Epithelial cell of prostate (primary cell): ENCODE data around the gene YIF1A.
"Not testable (repeated sequence)": the region's sequence is repeated elsewhere in the genome, so short reads cannot be mapped to it uniquely, and the experiment has no call there.

Experiments used
- DNase-seq: peaks from one replicate; pipeline ENCODE4 v3.0.0-alpha.2; 2011; ENCODE audit warnings: low read depth, low spot score
- H3K27ac ChIP-seq: fragments of 450-650 bp; 2 replicates; pipeline ENCODE4 v1.5.1; 2017; ENCODE audit warnings: mild to moderate bottlenecking

The YIF1A gene

GRCh38 chr11:66289548-66290329 is 796 bp upstream of the YIF1A start:
- peak; percentile 18 for DNase-seq
- H3K27ac ChIP-seq, result peak overlapping the region; percentile 77

GRCh38 chr11:66287889-66288670 is 863 bp downstream of the YIF1A start:
- no peak for DNase-seq
- peak overlapping the region; percentile 77 for H3K27ac ChIP-seq

GRCh38 chr11:66287211-66287888 is 1.6 kb downstream of the YIF1A start:
- no peak for DNase-seq
- H3K27ac ChIP-seq, result no peak overlapping the region

GRCh38 chr11:66286699-66287098 is 2.2 kb downstream of the YIF1A start:
- H3K27ac ChIP-seq, result no peak overlapping the region
- DNase-seq, result no peak

- H3K27ac ChIP-seq, result no peak overlapping the region
- DNase-seq, result no peak
Measured at GRCh38 chr11:66285250-66285947, 3.5 kb downstream of the YIF1A start.

GRCh38 chr11:66284526-66285078 is 4.3 kb downstream of the YIF1A start:
- no peak overlapping the region for H3K27ac ChIP-seq
- DNase-seq, result no peak

- no peak for DNase-seq
- H3K27ac ChIP-seq, result no peak overlapping the region
Measured at GRCh38 chr11:66283461-66284105, 5.4 kb downstream of the YIF1A start.

- no peak overlapping the region for H3K27ac ChIP-seq
- DNase-seq, result peak; percentile 76
Measured at GRCh38 chr11:66282468-66283455, 6.2 kb downstream of the YIF1A start.

GRCh38 chr11:66281776-66282467 is 7.0 kb downstream of the YIF1A start:
- no peak overlapping the region for H3K27ac ChIP-seq
- no peak for DNase-seq

GRCh38 chr11:66281001-66281400 is 7.9 kb downstream of the YIF1A start:
- no peak for DNase-seq
- no peak overlapping the region for H3K27ac ChIP-seq

GRCh38 chr11:66280428-66280827 is 8.5 kb downstream of the YIF1A start:
- no peak for DNase-seq
- H3K27ac ChIP-seq, result no peak overlapping the region

- DNase-seq, result no peak
- no peak overlapping the region for H3K27ac ChIP-seq
Measured at GRCh38 chr11:66279092-66279734, 9.7 kb downstream of the YIF1A start.

GRCh38 chr11:66278363-66279091 is 10.4 kb downstream of the YIF1A start:
- H3K27ac ChIP-seq, result no peak overlapping the region
- DNase-seq, result no peak

- no peak within 1 kb of the TSS for H3K27ac ChIP-seq
- no peak for DNase-seq
Measured at GRCh38 chr11:66277471-66278362, 11.2 kb downstream of the YIF1A start, which contains the start of gene CNIH2. Gene CNIH2 (plus strand): TSS chr11:66278175. CDS start chr11:66278457, 282 bp downstream.

GRCh38 chr11:66277064-66277463 is 11.9 kb downstream of the YIF1A start:
- DNase-seq, H3K27ac ChIP-seq: not testable (repeated sequence)

- H3K27ac ChIP-seq, result not testable (repeated sequence)
Measured at GRCh38 chr11:66276619-66277018, 12.3 kb downstream of the YIF1A start.

More at GRCh38 chr11:66276619-66277018, 12.3 kb downstream of the YIF1A start:
- not testable (repeated sequence) for DNase-seq
